T47D (cell line): ENCODE data around the gene AGFG2.
"Not testable (repeated sequence)": the region's sequence is repeated elsewhere in the genome, so short reads cannot be mapped to it uniquely, and the experiment has no call there.

Experiments used
- DNase-seq, 2 experiments: peaks; one replicate each; pipeline versions ENCODE4 v3.0.0 to v3.0.0-alpha.2; 2011 to 2012; ENCODE audit warnings: low read depth in 1 of 2, low spot score in 1 of 2
- JUND ChIP-seq: IDR thresholded peaks from 2 replicates; pipeline ENCODE4 v1.6.1; 2012; ENCODE audit warnings: low read depth
- in situ Hi-C: cut with HindIII; loops from 2 replicates; pipeline ENCODE4 v1.10.0; 2016; ENCODE audit warnings: low sequenced_read_pairs, low pct_unique_long_range_greater_than_20kb

AGFG2 gene

GRCh38 chr7:100546926-100547800 is 8.2 kb downstream of the AGFG2 start:
- in situ Hi-C loops: no loop called here
- no peak for DNase-seq
- no peak for TF ChIP-seq JUND

- DNase-seq: no peak
- in situ Hi-C loops: no loop called here
- no peak for TF ChIP-seq JUND
Measured at GRCh38 chr7:100547872-100548271, 8.9 kb downstream of the AGFG2 start.

GRCh38 chr7:100548446-100548845 is 9.4 kb downstream of the AGFG2 start:
- DNase-seq, in situ Hi-C loops: not testable (repeated sequence)

DNA sequence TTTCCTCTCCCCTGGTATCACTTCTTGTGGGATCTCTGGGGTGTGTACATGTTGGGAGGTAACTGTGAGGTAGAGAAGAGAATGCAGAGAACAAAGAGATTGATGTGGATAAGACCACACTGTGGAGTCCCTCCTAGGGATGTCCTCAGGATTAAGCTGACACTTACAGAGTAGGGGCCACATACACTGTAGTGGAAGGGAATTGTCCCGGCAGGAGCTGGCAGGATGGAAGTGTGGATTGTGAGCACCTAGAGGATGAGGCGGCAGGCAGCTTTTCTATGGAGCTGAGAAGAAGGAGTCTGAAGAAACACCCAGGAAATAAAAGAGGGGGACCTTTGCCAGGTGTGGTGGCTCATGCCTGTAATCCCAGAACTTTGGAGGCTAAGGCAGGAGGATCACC is 13.5 kb downstream of the AGFG2 start:
- in situ Hi-C loops: no loop called here

GRCh38 chr7:100553032-100553431 is 14.0 kb downstream of the AGFG2 start:
- TF ChIP-seq JUND: no peak
- in situ Hi-C loops: no loop called here
- no peak for DNase-seq

More for the DNA sequence above, 13.5 kb downstream of the AGFG2 start:
- TF ChIP-seq JUND: no peak
- DNase-seq: no peak

GRCh38 chr7:100555701-100556100 is 16.7 kb downstream of the AGFG2 start:
- in situ Hi-C loops: no loop called here
- DNase-seq: no peak
- no peak for TF ChIP-seq JUND

GRCh38 chr7:100556541-100556940 is 17.5 kb downstream of the AGFG2 start:
- in situ Hi-C loops: no loop called here
- TF ChIP-seq JUND: no peak
- no peak for DNase-seq

- TF ChIP-seq JUND: no peak
- no peak for DNase-seq
- in situ Hi-C loops: no loop called here
Measured at GRCh38 chr7:100559127-100559526, 20.1 kb downstream of the AGFG2 start.

DNA sequence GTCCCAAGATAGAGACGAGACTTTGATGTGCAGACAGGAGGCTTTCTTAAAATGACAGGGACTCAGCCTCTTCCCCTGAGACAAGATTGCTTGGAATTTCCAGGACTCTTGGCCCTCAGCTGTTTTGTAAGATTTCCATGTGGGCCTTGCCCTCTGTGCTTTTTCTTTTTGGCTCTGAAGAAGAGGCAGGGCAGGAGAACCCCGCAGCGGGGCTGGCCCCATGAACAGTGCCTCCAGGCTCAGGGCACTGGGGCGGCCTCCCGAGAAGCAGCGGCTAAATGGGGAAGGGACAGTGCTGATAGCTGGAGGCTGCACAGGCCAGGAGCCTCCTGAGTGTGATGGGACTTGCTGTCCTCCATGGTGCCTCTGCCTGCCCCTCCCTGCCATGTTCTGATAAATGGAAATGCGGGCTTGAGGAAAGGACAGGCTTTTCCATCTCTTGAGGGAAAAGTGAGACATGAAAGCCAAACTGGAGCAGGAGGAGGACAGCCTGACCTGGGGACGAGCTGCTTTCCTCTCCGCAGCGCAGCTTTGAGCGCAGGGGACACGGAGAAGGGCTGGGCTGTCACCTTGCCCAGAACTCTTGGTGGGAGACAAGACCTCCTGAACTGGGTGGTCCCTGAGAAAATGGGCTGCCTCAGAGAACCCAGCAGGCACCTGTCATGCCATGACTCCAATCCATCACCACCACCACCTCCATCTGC is 22.6 kb downstream of the AGFG2 start:
- no peak for DNase-seq
- no peak for TF ChIP-seq JUND
- in situ Hi-C loops: no loop called here

DNA sequence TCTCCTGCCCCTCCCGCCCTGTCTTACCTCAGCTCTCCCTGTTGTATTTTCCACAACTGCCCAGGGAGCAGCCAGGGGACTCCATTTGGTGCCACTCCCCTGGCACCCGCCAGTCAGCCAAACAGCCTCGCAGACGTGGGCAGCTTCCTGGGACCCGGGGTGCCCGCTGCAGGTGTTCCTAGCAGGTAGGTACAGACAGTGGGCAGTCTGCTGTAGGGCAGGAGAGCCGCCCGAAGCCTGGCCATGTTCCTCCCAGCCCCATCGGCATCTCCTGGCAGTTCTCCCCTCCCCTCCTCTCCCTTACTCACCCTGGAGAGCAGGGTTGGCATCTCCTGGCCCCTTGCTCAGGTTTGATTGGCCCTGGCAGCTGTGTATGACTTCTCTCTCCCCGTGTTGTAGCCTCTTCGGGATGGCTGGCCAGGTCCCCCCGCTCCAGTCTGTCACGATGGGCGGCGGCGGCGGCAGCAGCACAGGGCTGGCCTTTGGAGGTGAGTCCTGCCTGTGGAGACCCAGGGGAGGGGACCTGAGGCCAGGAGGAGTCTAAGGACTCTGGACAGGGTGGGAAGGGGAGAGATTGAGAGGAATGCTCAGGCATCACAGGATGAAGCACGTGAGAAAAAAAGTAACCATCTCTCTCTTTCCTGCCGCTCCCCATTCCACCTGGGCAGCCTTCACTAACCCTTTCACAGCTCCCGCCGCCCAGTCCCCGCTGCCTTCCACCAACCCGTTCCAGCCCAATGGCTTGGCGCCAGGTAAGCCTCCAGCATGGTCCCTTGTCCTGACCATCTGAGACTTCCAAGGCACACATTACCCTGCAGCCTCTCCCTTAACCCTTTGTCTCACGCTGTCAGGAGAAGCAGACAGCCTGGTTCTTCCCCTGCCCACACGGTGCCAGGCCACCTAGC is 23.4 kb downstream of the AGFG2 start:
- in situ Hi-C loops: no loop called here
- no peak for TF ChIP-seq JUND
- DNase-seq: no peak

GRCh38 chr7:100563100-100563564 is 24.1 kb downstream of the AGFG2 start:
- no peak for DNase-seq
- in situ Hi-C loops: no loop called here
- no peak for TF ChIP-seq JUND

- in situ Hi-C loops: no loop called here
- DNase-seq: peak; percentile 68 to 72
- TF ChIP-seq JUND: no peak
Measured at GRCh38 chr7:100563809-100564400, 24.9 kb downstream of the AGFG2 start.

GRCh38 chr7:100564405-100564804 is 25.4 kb downstream of the AGFG2 start:
- in situ Hi-C loops, DNase-seq: not testable (repeated sequence)
